Upper lobe of left lung (tissue), 4 donors: ENCODE measurements around the gene TACSTD2.

Experiments
- POLR2A ChIP-seq, 4 donors: fragments of 450-650 bp; IDR thresholded peaks; one replicate each; pipeline ENCODE4 v1.5.1; 2016 to 2017; ENCODE audit warnings: antibody characterized with exemption in 4 of 4, mild to moderate bottlenecking in 2 of 4
- POLR2AphosphoS5 ChIP-seq, 2 donors: sonication (generic); formaldehyde crosslinking; IDR thresholded peaks; one replicate each; pipeline ENCODE4 v1.5.1; 2017; ENCODE audit warnings: antibody characterized with exemption in 2 of 2
- TF ChIP-seq, protein P1 (sequence below), 6 experiments: fragments of 450-650 bp in 4 of 6; fragments of 200-600 bp in 2 of 6; sonication (generic) in 2 of 6; IDR thresholded peaks; one replicate each; pipeline ENCODE4 v1.5.1; 2016 to 2019; ENCODE audit warnings: antibody characterized with exemption in 6 of 6

DNA sequence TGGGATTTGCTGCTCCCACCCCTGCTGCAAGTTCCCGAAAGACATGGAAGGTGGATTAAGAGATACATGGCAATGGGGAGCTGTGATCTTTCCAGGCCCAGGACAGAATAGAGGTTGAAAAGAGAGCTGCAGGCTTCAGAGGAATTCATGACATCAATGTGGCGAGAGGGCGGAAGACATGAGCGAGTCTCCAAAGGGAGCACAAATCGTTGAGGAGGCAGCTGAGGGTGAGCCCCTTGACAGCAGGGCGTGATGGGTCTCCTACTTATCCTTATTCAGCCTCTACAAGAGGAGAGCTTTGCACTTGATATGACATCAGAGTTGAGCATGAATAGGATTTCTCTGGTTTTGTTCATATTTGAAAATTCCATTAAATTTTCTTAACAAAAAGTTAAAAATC is 45.5 kb upstream of the TACSTD2 start:
- TF ChIP-seq POLR2AphosphoS5 (IDR thresholded peaks at IDR 0.05) = no peak
- no peak for TF ChIP-seq POLR2A (IDR thresholded peaks at IDR 0.05)
- TF ChIP-seq, protein P1, sequence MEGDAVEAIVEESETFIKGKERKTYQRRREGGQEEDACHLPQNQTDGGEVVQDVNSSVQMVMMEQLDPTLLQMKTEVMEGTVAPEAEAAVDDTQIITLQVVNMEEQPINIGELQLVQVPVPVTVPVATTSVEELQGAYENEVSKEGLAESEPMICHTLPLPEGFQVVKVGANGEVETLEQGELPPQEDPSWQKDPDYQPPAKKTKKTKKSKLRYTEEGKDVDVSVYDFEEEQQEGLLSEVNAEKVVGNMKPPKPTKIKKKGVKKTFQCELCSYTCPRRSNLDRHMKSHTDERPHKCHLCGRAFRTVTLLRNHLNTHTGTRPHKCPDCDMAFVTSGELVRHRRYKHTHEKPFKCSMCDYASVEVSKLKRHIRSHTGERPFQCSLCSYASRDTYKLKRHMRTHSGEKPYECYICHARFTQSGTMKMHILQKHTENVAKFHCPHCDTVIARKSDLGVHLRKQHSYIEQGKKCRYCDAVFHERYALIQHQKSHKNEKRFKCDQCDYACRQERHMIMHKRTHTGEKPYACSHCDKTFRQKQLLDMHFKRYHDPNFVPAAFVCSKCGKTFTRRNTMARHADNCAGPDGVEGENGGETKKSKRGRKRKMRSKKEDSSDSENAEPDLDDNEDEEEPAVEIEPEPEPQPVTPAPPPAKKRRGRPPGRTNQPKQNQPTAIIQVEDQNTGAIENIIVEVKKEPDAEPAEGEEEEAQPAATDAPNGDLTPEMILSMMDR (IDR thresholded peaks at IDR 0.05) = no peak
